Calu3 (cell line): Measurements from ENCODE around the gene COL6A3. TPM values are rescaled to one million over a fixed set of nuclear protein-coding genes. Genes with fewer than 3 reads are reported as not detected.

Experiments
- BruUV-seq: library from RNA; stranded (reverse); fragments of 400-500 nt; replicated peaks from 2 replicates; lab custom pipeline; 2021; lab: Mats Ljungman, UMichigan
- CTCF ChIA-PET: fragments of 300-600 bp; sonication (Branson Sonifier 250); formaldehyde crosslinking; loops from one replicate; lab custom pipeline; 2022; ENCODE audit warnings: antibody characterized with exemption; lab: Charles Lee
- DNase-seq: peaks from one replicate; pipeline ENCODE4 v3.0.0; 2022
- H3K27ac Mint-ChIP-seq: one replicate; pipeline ENCODE4 v1.8.0; 2022; ENCODE audit warnings: mixed read lengths; ENCODE audit not compliant: unreplicated experiment
- H3K27me3 Mint-ChIP-seq: one replicate; pipeline ENCODE4 v1.8.0; 2022; ENCODE audit warnings: mixed read lengths; ENCODE audit not compliant: unreplicated experiment
- H3K36me3 Mint-ChIP-seq: one replicate; pipeline ENCODE4 v1.8.0; 2022; ENCODE audit warnings: mild to moderate bottlenecking, moderate library complexity, mixed read lengths; ENCODE audit not compliant: insufficient read depth, unreplicated experiment
- H3K4me1 Mint-ChIP-seq: one replicate; pipeline ENCODE4 v1.8.0; 2022; ENCODE audit warnings: mild to moderate bottlenecking, low read depth, mixed read lengths; ENCODE audit not compliant: unreplicated experiment
- H3K4me3 Mint-ChIP-seq: one replicate; pipeline ENCODE4 v1.8.0; 2022; ENCODE audit warnings: mild to moderate bottlenecking, low read depth, moderate library complexity, mixed read lengths; ENCODE audit not compliant: unreplicated experiment
- H3K9me3 Mint-ChIP-seq: one replicate; pipeline ENCODE4 v1.8.0; 2022; ENCODE audit warnings: low read depth, mixed read lengths; ENCODE audit not compliant: unreplicated experiment
- intact Hi-C: fragments of 100-400 bp; cut with micrococcal nuclease; formaldehyde crosslinking; loops from one replicate; pipeline ENCODE4 v1.10.0; 2022; ENCODE audit not compliant: unreplicated experiment
- total RNA-seq: library from RNA; stranded (reverse); gene quantifications from 2 replicates; pipeline ENCODE4 v1.2.3, GENCODE V29; 2022
- TF ChIP-seq, protein P1 (sequence below): fragments of 200-600 bp; IDR thresholded peaks from one replicate; pipeline ENCODE4 v1.8.0; 2022; ENCODE audit warnings: antibody characterized with exemption; ENCODE audit not compliant: unreplicated experiment

Gene COL6A3
- total RNA-seq, 1 experiment from 2014 or later, result 0.07 TPM

DNA sequence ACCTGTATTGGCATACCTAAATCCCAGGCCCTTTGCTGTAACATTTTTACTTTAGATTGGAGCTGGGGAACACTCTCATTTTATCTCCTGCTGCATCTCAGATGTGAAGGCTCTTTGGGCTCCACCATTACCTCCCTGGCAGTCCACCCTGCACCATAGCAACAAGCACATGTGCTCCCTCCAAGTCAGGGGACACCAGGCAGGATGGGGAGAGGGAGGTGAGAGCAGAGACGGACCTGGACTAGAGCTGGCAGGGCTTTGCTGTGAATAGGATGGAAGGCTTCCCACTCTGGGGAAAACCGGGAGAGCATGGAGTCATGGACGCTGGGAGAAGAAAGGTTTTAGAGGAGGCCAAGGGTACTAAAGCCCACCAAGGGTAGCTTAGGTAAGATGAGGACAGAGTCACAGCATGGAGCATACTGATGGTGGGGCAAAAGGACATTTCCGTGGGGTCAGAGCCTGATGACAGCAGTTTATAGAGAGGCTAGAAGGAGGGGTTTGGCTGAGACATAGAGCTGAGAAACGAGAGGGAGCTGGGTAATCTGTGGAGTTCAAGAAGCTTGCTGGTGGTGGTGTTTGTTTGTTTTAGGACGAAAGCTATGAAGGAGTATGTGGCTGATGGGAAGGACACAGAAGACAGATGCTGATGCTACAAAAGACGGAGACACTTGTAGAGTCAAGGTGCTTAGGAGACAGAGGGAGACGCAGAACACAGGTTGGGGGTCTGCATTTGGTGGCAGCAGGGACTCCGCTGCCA, 134.8 kb downstream of the COL6A3 start:
- BruUV-seq, result no TSS peak
- intact Hi-C loops, result no loop called here
- Mint-ChIP-seq H3K36me3 (no peaks in the 10 kb centered on the region), H3K27ac (no peak overlapping the region), H3K4me3 (no peak overlapping the region), H3K4me1 (peaks cover 9% of the 10 kb centered on the region), H3K27me3 (peaks cover 45% of the 10 kb centered on the region), H3K9me3 (peaks cover 2% of the 10 kb centered on the region)
- TF ChIP-seq, protein P1, sequence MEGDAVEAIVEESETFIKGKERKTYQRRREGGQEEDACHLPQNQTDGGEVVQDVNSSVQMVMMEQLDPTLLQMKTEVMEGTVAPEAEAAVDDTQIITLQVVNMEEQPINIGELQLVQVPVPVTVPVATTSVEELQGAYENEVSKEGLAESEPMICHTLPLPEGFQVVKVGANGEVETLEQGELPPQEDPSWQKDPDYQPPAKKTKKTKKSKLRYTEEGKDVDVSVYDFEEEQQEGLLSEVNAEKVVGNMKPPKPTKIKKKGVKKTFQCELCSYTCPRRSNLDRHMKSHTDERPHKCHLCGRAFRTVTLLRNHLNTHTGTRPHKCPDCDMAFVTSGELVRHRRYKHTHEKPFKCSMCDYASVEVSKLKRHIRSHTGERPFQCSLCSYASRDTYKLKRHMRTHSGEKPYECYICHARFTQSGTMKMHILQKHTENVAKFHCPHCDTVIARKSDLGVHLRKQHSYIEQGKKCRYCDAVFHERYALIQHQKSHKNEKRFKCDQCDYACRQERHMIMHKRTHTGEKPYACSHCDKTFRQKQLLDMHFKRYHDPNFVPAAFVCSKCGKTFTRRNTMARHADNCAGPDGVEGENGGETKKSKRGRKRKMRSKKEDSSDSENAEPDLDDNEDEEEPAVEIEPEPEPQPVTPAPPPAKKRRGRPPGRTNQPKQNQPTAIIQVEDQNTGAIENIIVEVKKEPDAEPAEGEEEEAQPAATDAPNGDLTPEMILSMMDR, result no peak
- no peak for DNase-seq
- CTCF ChIA-PET, result interaction anchor here (0.6 kb wide), 2 partner anchors 12 kb away, joined by 3 read pairs; no protein-coding TSS in a partner anchor

DNA sequence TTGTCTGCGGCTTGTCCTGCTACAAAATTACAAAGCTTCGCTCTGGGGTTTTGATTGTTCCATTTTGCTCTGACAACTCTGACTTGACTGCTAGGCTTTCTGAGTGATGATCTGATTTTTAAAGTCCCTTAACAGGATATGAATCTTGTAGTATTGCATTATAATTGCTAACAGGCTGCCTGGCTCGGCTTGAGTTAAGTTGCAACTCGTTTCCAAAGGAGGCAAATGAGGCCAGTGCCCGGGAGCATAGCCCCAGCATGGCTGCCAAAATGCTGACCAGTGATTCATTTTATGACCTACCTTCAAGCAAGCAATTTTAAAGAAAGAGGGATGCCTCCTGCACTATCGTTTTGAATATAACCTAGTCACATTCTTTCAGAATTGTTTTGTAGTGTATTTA, 135.4 kb downstream of the COL6A3 start:
- no TSS peak for BruUV-seq
- CTCF ChIA-PET, result interaction anchor here (0.6 kb wide), 1 partner anchor 11 kb away, joined by 3 read pairs; no protein-coding TSS in a partner anchor
- TF ChIP-seq, protein P1, result no peak
- Mint-ChIP-seq H3K27me3 (peaks cover 45% of the 10 kb centered on the region), H3K27ac (no peak overlapping the region), H3K36me3 (no peaks in the 10 kb centered on the region), H3K9me3 (peaks cover 2% of the 10 kb centered on the region), H3K4me1 (peaks cover 9% of the 10 kb centered on the region), H3K4me3 (no peak overlapping the region)
- no peak for DNase-seq
- intact Hi-C loops, result no loop called here

- H3K4me1 Mint-ChIP-seq, result peaks cover under 1% of the 10 kb centered on the region
- H3K9me3 Mint-ChIP-seq, result peaks cover 2% of the 10 kb centered on the region
- intact Hi-C loops, result no loop called here
- H3K27me3 Mint-ChIP-seq, result peaks cover 34% of the 10 kb centered on the region
- TF ChIP-seq, protein P1, result no peak
- H3K27ac Mint-ChIP-seq, result no peak overlapping the region
- H3K36me3 Mint-ChIP-seq, result no peaks in the 10 kb centered on the region
- no peak overlapping the region for H3K4me3 Mint-ChIP-seq
- no TSS peak for BruUV-seq
- no peak for DNase-seq
- CTCF ChIA-PET, result no interaction called here
These were observed 137.1 kb downstream of the COL6A3 start for GRCh38 chr2:237276716-237277490.

Other genes with a start within 250 kb of the COL6A3 start
- 39.8 and 47.2 TPM in 2 replicates for gene MLPH, start 73.1 kb upstream of the COL6A3 start, total RNA-seq
- gene PRLH, start 152.4 kb upstream of the COL6A3 start, total RNA-seq, result not detected in 2 replicates
- 33.3 and 38.3 TPM in 2 replicates for gene RAB17, start 176.6 kb upstream of the COL6A3 start, total RNA-seq
- gene LRRFIP1, start 213.4 kb upstream of the COL6A3 start, total RNA-seq, result 152 and 161 TPM in 2 replicates